CD4-positive, alpha-beta T cell treated with Interleukin-12 subunit alpha and Interleukin-12 subunit beta, for 1 hour (primary cell): ENCODE measurements around the gene ADD3.

Experiments used
- DNase-seq: peaks from one replicate; pipeline ENCODE4 v3.0.0-alpha.2; 2020

ADD3 gene

DNA sequence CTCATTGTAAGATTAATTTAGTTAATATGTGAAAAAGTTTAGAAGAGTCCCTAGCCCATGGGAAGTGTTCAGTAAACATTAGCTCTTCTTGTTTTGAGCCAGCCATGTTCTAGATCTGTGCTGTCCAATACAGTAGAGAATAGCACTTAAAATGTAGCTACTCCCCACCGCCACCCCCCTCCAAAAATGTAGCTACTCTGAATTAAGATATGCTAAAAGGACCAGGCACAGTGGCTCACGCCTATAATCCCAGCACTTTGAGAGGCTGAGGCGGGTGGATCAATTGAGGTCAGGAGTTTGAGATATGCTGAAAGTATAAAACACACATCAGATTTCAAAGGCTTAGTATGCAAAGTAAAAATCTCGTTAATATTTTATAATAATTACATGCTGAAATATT, 152.3 kb downstream of the ADD3 start:
- no peak for DNase-seq

DNA sequence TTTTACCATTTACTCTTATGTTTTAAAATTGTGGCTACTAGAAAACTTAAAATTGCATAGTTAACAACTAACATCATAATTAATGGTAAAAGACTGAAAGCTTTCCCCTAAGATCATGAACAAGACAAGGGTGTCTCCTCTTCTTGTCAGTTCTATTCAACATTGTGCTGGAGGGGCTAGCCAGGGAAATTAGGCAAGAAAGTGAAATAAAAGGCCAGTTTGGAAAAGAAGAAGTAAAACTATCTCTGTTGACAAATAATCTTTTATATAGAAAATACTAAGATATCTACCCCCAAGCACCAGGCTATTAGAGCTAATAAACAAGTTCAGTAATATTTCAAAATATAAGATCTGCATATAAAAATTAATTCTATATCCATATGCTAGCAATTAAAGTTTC, 152.7 kb downstream of the ADD3 start:
- no peak for DNase-seq

DNA sequence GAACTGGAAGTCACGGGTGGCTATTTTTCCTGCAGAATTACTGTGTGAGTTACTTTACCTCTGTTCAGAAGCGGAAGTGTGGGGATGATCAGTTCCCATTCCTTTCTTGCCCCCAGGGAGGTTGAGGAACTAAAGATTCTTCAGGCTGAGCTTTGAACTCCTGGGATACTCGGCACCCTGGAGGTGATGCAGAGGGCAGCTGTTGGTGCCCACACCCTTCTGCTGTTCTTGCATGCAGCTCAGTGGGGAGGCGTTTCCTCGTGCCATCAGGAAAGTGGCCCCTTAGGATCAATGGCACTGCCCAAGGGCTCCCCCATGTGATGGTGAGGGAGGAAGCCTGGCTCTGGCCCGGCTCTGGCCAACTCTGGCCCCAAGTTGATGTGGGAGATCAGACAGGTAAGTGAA, 155.0 kb downstream of the ADD3 start:
- no peak for DNase-seq

GRCh38 chr10:110163192-110163773, 155.5 kb downstream of the ADD3 start:
- DNase-seq: no peak

GRCh38 chr10:110163841-110164240, 156.1 kb downstream of the ADD3 start:
- no peak for DNase-seq

DNA sequence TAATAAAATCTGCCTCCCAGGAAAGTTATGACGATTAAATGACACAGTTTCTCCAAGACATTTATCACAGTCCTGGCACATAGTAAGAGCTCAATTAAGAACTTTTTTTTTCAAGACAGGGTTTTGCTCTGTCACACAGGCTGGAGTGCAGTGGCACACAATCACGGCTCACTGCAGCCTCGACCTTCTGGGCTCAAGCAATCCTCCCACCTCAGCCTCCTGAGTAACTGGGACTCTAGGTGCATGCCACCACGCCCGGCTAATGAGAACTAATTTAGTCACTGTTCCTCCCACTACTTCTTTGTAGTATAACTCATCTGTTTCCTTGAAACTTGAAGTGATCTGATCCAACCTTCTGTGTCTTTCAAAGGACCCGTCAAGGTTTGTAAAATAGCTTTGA, 157.5 kb downstream of the ADD3 start:
- DNase-seq: no peak

DNA sequence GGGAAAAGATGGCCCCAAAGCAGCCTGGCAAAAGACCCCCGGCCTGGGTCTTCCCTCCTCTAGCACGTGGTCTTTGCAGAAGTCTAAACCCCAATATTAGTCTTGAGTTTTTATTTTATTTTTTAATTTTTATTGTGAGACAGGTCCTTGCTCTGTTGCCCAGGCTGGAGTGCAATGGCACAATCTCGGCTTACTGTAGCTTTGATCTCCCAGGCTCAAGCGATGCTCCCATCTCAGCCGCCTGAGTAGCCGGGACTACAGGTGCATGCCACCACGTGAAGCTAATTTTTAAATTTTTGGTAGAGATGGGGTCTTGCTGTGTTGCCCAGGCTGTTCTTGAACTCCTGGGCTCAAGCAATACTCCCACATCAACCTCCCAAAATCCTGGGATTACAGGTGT, 159.4 kb downstream of the ADD3 start:
- no peak for DNase-seq

DNA sequence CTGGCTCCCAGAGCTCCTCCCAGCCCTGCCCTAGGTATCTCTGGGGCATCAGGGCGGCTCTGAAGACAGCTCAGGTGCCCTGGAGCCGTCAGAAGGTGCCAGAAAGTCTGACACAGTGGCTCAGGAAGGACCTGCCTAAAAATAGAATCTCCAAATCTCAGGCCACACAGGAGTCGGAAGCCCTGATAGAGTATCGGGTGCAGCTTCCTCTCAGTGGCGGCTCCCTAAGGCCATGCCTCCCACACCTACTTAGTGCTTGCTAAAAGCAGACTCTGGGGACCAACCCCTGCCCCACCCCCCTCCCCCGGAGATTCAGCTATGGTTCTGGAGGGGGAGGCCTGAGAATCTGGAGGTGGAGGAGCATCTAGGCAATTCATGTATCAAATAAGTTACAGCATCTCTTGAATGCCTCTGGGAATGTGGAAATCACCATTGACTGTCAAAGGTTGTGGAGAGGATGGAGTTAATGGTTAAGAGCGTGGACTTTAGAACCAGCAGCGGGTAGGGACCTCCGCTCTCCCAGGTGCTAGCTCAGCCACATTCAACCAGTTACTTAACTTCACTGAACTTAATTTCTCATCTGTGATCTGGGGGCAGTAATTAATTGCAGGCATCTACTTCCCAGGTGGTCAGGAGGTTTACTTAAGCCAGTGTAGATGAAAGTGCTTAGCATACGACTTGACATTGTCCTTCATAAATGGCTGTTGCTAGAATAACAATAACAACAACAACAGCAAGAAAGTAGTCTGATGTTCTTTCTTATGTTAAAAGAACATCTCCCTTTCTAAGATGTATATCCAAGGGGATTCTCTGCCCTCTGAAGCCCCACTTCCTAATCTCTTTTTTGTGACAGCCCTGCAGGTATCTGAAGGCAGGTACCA, 161.1 kb downstream of the ADD3 start:
- no peak for DNase-seq

DNA sequence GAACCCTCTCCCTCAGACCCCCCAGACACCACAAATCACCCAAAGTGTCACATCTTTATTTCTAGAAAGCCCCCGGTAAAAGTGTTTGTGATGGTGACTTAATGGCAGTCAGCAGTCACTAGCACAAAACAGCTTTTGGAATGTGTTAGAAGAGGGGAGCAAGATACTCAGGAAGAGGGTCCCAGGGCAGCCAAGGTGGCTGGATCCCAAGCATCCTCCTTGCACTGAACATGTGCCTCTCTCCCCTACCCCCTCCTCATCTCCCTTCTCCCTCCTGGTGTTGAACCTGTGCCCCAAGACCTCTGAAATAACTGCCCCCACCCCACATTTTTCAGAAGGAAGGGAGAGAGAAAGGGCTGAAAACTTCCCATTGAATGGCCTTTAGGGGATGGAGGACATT, 161.8 kb downstream of the ADD3 start:
- no peak for DNase-seq

- DNase-seq: no peak
These were observed 162.6 kb downstream of the ADD3 start for GRCh38 chr10:110170142-110170971.

- DNase-seq: no peak
These were observed 163.2 kb downstream of the ADD3 start for GRCh38 chr10:110171032-110171431.

DNA sequence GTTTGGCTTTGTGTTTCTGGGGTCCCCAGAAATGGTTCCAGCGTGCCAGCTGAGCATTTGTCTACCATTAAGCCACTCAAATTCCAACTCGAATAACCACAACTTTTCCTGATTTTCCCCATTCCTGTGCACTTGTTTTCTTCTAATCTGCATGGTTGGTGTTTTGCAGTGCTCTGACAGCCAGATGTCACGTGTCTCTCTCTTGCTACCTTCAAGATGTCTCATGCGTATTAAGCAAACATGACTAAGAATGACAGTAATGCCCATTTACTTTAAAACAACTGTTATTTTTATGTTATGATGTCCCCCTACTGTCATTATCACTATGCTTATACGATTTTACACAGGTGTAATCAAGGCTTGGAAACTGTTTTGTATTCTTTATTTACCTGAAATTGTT, 164.4 kb downstream of the ADD3 start:
- no peak for DNase-seq

DNA sequence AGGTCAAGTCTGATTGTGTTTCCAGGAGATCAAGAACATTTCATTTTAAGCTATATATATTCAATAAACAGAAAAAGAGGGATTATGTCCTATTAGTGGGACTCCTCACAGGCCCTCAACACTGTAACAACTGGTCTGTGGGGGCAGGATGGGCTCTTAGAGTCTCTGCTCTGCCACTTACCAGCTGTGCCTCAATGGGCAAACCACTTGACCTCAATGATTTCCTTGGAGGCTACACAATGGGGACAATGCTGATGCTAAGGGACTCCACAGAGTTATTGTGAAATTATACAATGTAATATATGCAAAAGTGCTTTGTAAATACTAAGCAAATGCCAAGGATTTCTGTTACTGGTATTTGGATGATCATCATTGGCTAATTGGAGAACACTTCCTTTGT, 166.4 kb downstream of the ADD3 start:
- no peak for DNase-seq

GRCh38 chr10:110174816-110175215, 167.0 kb downstream of the ADD3 start:
- DNase-seq: no peak

- no peak for DNase-seq
These were observed 167.6 kb downstream of the ADD3 start for GRCh38 chr10:110175406-110175805.

GRCh38 chr10:110176141-110177030, 168.6 kb downstream of the ADD3 start:
- DNase-seq: no peak

DNA sequence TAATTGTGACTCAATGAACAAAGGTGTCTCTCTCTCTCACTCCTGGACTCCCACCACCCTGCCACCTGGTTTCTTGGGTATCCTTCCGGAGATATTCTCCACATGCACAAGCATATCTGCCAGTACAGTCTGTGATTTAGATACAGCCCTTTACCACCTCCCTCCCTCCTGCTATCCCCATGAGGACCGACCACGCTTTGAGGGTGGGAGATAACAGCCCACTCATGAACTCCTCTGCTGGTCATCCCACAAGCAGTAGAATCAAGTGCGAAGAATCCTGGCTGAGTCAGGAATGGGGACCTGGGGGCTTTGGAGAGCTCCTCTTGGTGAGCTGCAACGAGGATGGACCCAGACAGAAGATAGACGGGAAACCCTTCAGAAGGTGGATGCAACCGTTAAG, 171.4 kb downstream of the ADD3 start:
- DNase-seq: no peak

- no peak for DNase-seq
These were observed 173.7 kb downstream of the ADD3 start for GRCh38 chr10:110181451-110181850.

DNA sequence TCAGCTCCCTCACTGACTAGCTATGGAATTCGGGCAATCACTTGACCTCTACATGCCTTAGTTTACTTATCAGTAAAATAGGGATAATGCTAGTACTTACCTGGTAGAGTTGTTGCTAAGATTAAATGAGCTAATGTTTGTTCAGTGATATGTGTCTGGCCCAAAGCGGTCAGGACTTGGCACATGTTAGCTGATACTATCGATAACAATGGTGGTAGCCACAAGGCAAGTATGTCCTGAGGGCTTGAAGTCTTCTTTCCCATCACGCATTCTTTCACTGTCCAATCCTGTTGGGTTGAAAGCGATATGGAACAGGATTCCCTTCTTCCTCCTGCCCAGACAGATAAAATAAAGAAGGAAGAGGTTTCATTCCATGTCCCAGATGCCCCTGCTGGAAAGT, 174.1 kb downstream of the ADD3 start:
- no peak for DNase-seq

GRCh38 chr10:110184398-110184797, 176.6 kb downstream of the ADD3 start:
- DNase-seq: no peak
